Stimulated activated naive CD4-positive, alpha-beta T cell treated with Interleukin-2 at 50 U/mL for 16 hours (primary cell): ENCODE data around the gene CBLC.
A peak's percentile ranks its signal among the peaks of the same experiment; 100 is the strongest.

Experiments used
- DNase-seq: peaks from one replicate; lab custom pipeline; 2025; lab: John Stamatoyannopoulos, UW

The CBLC gene

DNA sequence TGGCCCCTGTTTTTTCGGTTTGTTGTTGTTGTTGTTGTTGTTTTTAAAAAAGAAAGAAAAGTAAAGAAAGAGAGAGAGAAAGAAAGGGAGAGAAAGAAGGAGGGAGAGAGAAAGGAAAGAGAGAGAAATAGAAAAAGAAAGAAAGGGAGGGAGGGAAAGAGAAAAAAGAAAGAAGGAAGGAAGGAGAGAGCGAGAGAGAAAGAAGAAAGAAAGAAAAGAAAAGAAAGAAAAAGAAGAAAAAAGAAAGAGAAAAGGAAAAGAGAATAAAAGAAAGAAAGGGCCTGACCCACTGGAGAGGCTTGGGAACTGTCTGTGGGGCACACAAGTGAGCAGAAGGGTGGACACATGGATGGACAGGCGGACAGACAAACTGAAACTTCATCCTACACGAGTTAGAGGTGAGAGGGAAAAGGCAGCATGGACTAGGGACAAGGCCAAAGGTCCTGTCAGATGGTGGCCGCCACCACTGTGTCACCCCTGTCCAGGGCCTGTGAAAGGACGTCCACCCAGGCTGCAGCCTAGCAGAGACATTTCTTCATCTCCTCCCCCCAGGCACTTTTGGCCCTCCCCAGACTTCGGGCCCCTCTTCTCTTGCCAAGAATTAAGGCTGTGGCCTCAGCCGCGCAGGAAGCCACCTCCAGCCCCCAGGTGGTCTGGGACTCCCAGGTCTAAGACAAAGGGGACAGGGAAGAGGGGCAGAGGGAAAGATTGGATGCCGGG lies 22.1 kb downstream of the CBLC start:
- DNase-seq: no peak

DNA sequence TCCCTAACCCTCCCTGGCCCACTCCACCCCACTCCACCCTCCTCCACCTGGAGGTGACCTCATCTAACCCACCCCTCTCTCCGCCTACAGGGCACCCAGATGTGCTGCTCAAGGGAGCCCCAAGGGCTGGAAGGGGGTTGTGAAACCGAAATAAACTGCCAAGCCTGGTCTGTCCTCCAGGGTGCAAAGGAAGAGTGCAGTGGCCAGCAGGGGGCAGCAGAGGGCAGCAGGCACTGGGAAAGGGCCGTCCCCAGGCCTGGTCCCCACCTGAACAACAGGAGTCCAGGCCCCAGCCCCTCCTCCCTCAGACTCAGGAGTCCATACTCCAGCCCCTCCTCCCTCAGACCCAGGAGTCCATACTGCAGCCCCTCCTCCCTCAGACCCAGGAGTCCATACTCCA lies 22.8 kb downstream of the CBLC start:
- peak; percentile 70 for DNase-seq

DNA sequence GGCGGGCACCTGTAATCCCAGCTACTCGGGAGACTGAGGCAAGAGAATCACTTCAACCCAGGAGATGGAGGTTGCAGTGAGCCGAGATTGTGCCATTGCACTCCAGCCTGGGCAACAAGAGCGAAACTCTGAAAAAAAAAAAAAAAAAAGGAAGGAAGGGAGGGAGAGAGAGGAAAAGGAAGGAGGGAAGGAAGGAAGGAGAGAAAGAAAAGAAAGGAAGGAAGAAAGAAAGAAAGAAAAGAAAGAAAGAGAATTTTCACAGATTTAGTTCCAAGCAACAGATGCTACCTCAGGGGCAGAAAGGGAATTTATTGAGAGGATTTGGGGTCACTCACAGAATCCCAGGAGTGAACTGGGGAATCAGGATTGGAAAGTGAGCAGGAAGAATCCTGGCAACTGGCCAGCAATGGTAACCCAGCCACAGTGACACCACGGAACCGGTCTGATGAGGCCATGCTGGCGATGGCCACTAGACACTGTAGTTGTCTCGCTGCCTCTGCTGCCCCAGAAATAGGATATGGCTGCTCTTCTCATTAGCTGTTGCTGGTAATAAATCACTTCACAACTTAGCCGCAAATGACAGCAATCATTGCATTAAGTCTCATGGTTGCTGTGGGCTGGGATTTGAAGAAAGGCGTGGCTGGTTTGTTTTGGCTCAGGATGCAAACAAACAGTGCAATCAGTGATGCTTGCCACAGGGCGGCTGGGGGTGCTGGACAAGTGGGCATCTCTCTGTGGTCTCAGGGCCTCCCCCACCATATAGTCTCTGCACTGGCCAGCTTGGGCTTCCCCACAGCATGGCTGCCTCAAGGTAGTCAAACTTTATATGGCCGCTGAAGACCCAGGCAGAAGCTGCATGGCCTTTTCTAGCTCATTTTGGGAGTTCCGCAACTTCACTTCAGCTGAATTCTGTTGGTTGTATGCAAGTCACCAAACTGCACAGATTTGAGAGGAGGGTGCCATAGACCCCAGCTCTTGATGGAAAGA lies 26.0 kb downstream of the CBLC start:
- DNase-seq: no peak

- DNase-seq: no peak
Measured at GRCh38 chr19:44806291-44806690, 28.6 kb downstream of the CBLC start.

DNA sequence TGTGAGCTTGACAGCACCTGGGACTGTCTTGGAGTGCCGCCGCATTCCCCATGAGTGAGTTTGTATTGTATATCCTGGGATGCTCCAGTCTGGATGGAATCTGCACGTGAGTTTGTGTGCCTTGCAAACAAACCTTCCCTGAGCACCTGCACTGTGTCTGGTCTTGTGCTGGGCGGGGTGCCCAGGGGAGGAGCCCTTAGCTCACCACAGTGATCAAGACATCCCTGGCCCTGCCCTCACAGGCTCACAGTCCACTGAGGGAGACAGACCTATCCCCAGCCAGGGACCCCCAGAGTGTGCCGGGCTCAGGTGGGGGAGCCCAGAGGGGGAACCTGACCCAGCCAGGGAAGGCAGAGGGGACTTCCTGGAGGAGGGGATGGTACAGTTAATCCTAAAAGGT lies 29.5 kb downstream of the CBLC start:
- no peak for DNase-seq

DNA sequence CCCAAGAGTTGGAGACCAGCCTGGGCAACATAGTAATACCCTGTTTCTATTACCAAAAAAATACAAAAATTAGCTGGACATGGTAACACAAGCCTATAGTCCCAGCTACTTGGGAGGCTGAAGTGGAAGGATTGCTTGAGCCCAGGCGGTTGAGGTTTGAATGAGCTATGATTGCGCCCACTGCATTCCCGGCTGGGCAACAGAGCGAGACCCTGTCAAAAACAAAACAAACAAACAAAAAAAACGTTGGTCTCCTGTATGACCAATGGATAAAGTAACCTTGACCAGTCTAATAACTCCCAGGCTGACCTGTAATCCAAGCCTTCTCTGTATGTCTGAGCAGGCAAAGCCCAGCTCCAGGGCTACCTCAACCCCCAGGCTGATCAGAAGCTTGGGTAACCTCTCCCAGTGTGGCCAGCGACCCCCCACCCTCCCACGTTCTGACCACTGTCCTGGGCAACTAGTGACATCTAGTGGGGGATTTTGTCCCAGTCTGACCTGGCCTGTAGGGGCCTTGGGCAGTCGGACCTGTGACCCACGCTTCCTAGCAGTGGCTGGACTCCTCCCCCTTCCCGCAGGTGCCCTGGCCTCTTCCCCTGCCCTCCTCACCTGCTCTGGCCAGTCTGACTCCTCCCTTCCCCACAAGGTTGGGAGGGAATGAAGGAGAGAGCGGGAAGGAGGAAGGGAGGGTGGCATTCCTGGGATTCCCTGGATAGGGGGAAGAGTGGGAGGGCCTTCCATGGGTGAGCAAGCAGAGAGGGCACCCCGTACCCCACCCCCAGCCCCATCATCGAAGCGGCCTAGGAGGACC lies 30.2 kb downstream of the CBLC start:
- no peak for DNase-seq

DNA sequence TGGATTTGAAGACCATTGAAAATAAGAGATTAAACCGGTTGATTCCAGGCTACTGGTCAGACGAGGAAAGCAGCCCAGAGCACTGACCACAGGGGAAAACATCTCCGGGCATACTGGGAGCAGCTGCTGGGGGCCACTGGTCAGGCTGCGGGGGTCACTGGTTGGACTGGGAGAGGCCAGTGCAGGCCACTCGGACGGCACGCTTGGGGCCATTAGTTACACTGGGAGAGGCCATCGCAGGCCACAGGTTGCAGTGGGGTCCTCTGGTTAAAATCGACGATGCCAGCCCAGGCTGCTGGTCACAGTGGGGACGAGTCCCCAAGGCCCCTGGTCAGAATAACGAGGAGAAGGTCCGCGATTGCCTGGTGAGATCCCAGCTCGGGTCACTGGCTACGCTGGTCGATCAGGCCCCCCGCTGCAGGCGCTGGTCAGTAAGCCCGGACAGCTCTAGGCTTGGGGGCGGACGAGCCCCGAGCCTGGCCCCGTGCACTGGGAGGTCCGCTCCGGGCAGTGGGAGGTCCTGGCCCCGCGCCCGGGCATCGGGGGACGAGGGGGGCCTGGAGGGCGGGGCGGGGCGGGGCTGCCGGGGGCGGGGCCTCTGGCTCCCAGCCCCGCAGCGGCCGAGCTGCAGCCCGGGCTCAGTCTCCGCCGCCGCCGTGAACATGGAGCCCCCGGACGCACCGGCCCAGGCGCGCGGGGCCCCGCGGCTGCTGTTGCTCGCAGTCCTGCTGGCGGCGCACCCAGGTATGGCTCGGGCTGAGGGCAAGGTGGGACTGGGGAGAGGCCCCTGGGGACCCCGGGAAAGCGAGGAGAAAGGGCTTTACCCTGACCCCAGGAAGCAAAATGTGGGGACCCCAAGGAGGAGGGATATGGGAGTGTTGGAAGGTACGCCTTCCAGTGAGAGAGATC lies 31.0 kb downstream of the CBLC start, which contains the start of gene BCAM:
TSS of gene BCAM (plus strand) at position 641 of the 909 bp plus-strand sequence. CDS start at position 663, 22 bp downstream.
- peak; percentile 8 for DNase-seq

- no peak for DNase-seq
Measured at GRCh38 chr19:44809577-44810233, 32.0 kb downstream of the CBLC start.

- DNase-seq: no peak
Measured at GRCh38 chr19:44810234-44811121, 32.8 kb downstream of the CBLC start.

DNA sequence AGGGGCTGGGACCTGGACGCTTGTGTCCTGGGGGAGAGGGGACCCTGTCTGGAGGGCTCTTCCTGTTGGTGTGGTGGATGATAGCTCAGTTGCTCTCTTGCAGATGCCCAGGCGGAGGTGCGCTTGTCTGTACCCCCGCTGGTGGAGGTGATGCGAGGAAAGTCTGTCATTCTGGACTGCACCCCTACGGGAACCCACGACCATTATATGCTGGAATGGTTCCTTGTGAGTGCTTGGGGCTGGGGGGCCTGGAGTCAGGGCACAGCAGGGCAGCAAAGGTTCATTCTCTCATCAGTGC lies 33.4 kb downstream of the CBLC start:
- no peak for DNase-seq

- no peak for DNase-seq
Measured at GRCh38 chr19:44812142-44812718, 34.5 kb downstream of the CBLC start.

- DNase-seq: no peak
Measured at GRCh38 chr19:44813070-44813840, 35.6 kb downstream of the CBLC start.

GRCh38 chr19:44813841-44814470 lies 36.3 kb downstream of the CBLC start:
- DNase-seq: no peak

GRCh38 chr19:44814517-44814916 lies 36.8 kb downstream of the CBLC start:
- no peak for DNase-seq

DNA sequence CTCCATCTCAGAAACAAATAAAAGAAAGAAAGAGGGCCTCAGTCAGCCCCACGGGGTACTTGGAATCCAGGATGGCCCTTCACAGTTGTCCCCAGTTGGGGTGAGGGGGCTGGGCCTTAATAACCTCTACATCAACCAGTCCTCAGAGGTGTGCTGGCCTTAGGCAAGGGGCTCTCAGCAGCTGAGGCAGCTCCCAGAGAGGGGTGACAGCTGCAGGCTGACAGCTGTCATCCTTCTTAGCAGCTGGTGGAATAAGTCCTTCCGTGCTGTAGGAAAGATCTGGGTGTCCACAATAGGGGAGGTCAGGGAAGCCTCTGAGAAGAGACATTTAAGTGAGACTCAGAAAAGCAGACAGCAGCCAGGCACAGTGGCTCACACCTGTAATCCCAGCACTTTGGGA lies 38.6 kb downstream of the CBLC start:
- no peak for DNase-seq

- no peak for DNase-seq
Measured at GRCh38 chr19:44817725-44818465, 40.2 kb downstream of the CBLC start.

DNA sequence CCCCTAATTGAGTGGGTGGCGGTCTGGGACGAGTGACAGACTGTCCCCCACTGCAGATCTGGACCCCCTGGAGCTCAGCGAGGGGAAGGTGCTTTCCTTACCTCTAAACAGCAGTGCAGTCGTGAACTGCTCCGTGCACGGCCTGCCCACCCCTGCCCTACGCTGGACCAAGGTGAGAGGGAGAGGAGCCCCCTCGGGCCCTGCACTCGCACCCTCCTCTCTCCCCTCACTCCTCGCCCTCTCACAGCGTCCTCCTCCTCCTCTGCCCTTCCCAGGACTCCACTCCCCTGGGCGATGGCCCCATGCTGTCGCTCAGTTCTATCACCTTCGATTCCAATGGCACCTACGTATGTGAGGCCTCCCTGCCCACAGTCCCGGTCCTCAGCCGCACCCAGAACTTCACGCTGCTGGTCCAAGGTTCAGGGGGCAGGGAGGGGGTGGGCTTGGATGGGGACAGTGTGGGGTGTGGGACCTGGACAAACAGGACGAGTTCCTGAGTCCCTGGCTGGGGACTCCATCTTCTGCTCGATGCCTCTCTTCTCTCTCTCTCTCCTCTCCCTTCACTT lies 40.9 kb downstream of the CBLC start:
- DNase-seq: no peak
